Heart right ventricle (tissue), 16 donors: ENCODE measurements around the gene CNOT4. TPM values are rescaled to one million over a fixed set of nuclear protein-coding genes. Genes with fewer than 3 reads are reported as not detected.

ENCODE experiments used
- ATAC-seq, 8 donors: fragments of 200-7000 bp; cut with Tn5 transposase; one replicate each; pipeline ENCODE4 v1.9.1; 2020; ENCODE audit warnings: mild to moderate bottlenecking in 8 of 8, moderate library complexity in 8 of 8, moderate number of reproducible peaks in 1 of 8
- DNase-seq, 2 donors: peaks; one replicate each; pipeline ENCODE4 v3.0.0-alpha.2; 2020
- H3K27ac ChIP-seq, 10 donors: fragments of 200-600 bp; sonication (generic) in 2 of 10; one replicate each; pipeline versions ENCODE4 v1.5.0 to v1.8.0; 2020 to 2022; ENCODE audit warnings: mild to moderate bottlenecking in 3 of 10
- H3K27me3 ChIP-seq, 7 donors: fragments of 200-600 bp; one replicate each; pipeline ENCODE4 v1.8.0; 2021 to 2022; ENCODE audit warnings: mild to moderate bottlenecking in 2 of 7
- H3K36me3 ChIP-seq, 9 donors: fragments of 200-600 bp; sonication (generic) in 1 of 9; one replicate each; pipeline versions ENCODE4 v1.5.0 to v1.8.0; 2020 to 2022; ENCODE audit warnings: mild to moderate bottlenecking in 2 of 9
- H3K4me1 ChIP-seq, 9 donors: fragments of 200-600 bp; sonication (generic) in 1 of 9; one replicate each; pipeline versions ENCODE4 v1.5.0 to v1.8.0; 2020 to 2022; ENCODE audit warnings: mild to moderate bottlenecking in 4 of 9
- H3K4me3 ChIP-seq, 10 donors: fragments of 200-600 bp; sonication (generic) in 2 of 10; one replicate each; pipeline versions ENCODE4 v1.5.0 to v1.8.0; 2020 to 2022; ENCODE audit warnings: mild to moderate bottlenecking in 7 of 10, moderate library complexity in 2 of 10
- H3K9me3 ChIP-seq, 11 donors: fragments of 200-600 bp in 10 of 11; sonication (generic) in 2 of 11; one replicate each; pipeline versions ENCODE4 v1.5.0 to v1.8.0; 2013 to 2022; ENCODE audit warnings: mild to moderate bottlenecking in 2 of 11, control low read depth in 1 of 11, moderate library complexity in 1 of 11
- WGBS, 2 donors: extraction: QIAGEN DNeasy Blood & Tissue Kit; methylation state at CpG; one replicate each; pipeline ENCODE4 v1.1.7; 2013; ENCODE audit warnings: inconsistent platforms in 1 of 2; 5-methylcytosine and 5-hydroxymethylcytosine counted together
- intact Hi-C, 10 donors: fragments of 100-400 bp; cut with DNase I; formaldehyde crosslinking; loops; one replicate each; pipeline versions ENCODE4 v1.11.1 to v1.14.2; 2022
- polyA plus RNA-seq, 2 donors: library from polyadenylated mRNA; stranded (reverse); fragments of 200-250 nt; gene quantifications; one replicate each; pipeline ENCODE4 v1.2.3, GENCODE V29; 2013
- total RNA-seq, 10 donors: library from RNA; stranded (reverse); fragmentation: NEBNext Ultra II Directional in 3 of 10; extraction: Animal tissue kit (Norgen Biotek cat#: 25700) in 3 of 10; gene quantifications; one replicate each; pipeline versions ENCODE4 v1.2.1 to v1.2.4, GENCODE V29; 2021 to 2023
- TF ChIP-seq, protein P1 (sequence below), 9 donors: fragments of 200-600 bp; sonication (generic) in 2 of 9; IDR thresholded peaks; one replicate each; pipeline versions ENCODE4 v1.5.0 to v1.8.0; 2021 to 2022; ENCODE audit warnings: antibody characterized with exemption in 9 of 9, mild to moderate bottlenecking in 5 of 9, moderate library complexity in 1 of 9
- donor health status: Arrhythmogenic right ventricular cardiomyopathy.
- donor health status: ischemic (EF 13 %, LVEDD 7.1; RV severe dilation, severe dysfunction).
- donor health status: healthy with polysubstance abuse.
- donor health status: DM: no; HTN: yes; CAD: no.
- donor health status: DM: no; HTN: no; CAD: no.
- donor health status: ischemic (EF 25% LVEDD 6.9; RV normal size, moderate dysfunction).
- donor health status: ischemic (EF 25% LVEDD 5.7; RV mildly dilated, moderate dysfunction).
- donor health status: healthy.
- donor health status: DM: yes; HTN: yes; CAD: no.
- donor health status: Ischemic cardiomyopathy.
- donor health status: ischemic (EF 35%, LVEDD 5.7; RV mildly dilated, moderate dysfunction).
- donor health status: nonischemic (EF 11% LVEDD 7.7; RV severe dilation, severe dysfunction).
- donor health status: DM: yes; HTN: yes; CAD: no.
- donor health status: PGD.
- donor health status: ischemic (EF 29% LVEDD 5.4; RV normal size, mild dysfunction).
- donor health status: nonischemic (EF 23%, LVEDD 6.1; RV moderate dilation, normal function).

CNOT4 gene
- total and polyA plus RNA-seq, 12 donors = 5.2 to 31.7 (median 27.0) TPM

DNA sequence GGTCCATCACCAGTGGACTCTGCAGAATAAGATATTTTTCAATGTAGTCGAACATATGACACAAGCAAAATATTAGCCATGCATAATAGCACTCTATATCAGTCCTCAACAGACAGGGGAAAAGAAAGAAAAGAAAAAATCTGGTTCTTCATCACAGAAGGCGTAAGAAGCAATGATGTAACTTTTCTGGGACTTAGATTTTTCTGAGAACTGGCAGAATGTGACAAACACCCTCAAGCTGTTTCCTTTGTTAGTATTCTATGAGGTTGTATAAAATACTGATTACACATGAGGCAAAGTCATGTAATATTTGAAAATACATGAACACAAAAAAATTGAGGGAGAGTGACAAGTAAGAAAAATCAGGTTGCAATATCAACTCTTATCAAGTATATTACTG, 84.9 kb downstream of the CNOT4 start:
- Histone ChIP-seq H3K27me3 (no peaks in the 10 kb centered on the region), H3K4me1 (peaks cover 0 to 26% (median 6%) of the 10 kb centered on the region in 9 donors), H3K27ac (no peak overlapping the region), H3K9me3 (no peaks in the 10 kb centered on the region), H3K36me3 (peaks cover 0 to 20% (median 0%) of the 10 kb centered on the region in 9 donors), H3K4me3 (no peak overlapping the region)
- 83 to 85% methylated on average over 2 of the region's 2 CpGs for WGBS, 2 donors
- DNase-seq (no peak), ATAC-seq (no peak)
- TF ChIP-seq, protein P1, sequence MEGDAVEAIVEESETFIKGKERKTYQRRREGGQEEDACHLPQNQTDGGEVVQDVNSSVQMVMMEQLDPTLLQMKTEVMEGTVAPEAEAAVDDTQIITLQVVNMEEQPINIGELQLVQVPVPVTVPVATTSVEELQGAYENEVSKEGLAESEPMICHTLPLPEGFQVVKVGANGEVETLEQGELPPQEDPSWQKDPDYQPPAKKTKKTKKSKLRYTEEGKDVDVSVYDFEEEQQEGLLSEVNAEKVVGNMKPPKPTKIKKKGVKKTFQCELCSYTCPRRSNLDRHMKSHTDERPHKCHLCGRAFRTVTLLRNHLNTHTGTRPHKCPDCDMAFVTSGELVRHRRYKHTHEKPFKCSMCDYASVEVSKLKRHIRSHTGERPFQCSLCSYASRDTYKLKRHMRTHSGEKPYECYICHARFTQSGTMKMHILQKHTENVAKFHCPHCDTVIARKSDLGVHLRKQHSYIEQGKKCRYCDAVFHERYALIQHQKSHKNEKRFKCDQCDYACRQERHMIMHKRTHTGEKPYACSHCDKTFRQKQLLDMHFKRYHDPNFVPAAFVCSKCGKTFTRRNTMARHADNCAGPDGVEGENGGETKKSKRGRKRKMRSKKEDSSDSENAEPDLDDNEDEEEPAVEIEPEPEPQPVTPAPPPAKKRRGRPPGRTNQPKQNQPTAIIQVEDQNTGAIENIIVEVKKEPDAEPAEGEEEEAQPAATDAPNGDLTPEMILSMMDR (IDR thresholded peaks at IDR 0.05) = no peak
- intact Hi-C loops = no loop called here

DNA sequence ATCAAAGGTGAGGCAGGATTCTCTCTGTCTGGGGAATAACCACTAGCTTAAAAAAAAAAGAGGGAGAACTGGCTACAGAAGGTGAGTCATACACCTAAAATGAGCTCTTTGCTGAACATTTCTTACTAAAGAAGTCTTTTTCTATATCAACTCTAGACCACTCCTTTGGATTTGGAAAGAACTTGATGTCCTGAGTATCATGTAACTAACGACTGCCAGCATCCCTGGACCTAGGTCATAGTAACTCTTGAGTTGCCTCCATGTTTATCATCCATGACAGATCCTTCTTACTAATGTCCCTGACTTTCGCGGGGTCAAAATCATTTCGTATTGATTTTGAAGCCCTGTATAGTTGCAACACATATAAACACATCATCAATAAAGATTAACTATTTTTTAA, 89.1 kb downstream of the CNOT4 start:
- DNase-seq = no peak
- Histone ChIP-seq H3K4me1 (peaks cover 0 to 8% (median 0%) of the 10 kb centered on the region in 9 donors), H3K27ac (no peak overlapping the region), H3K27me3 (no peaks in the 10 kb centered on the region), H3K9me3 (no peaks in the 10 kb centered on the region), H3K4me3 (no peak overlapping the region), H3K36me3 (peaks cover 0 to 47% (median 0%) of the 10 kb centered on the region in 9 donors)
- intact Hi-C loops = no loop called here
- ATAC-seq = peak in 1 of 8 donors; percentile 25
- WGBS, 2 donors = 89 to 90% methylated on average over 4 of the region's 4 CpGs
- TF ChIP-seq, protein P1 (IDR thresholded peaks at IDR 0.05) = no peak

DNA sequence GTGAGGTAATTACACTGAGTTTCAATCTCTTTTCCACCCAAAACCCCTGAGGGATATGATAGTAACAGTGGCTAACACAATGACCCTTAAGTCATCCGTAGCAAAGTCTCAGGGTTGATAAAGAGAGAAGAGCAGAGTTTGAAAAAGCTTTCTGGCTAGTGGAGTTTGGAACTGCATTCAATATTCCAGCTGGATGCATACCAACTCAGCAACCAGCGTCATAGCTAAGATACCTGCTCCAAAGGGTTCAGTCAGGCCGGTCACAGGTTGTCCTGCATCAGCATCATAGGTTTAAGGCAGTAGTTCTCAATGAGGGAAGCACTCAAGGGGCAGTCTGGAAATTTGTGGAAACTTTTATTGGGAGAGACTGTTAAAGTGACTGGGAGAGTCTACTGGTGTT, 93.5 kb downstream of the CNOT4 start:
- WGBS, 2 donors = 87% methylated on average over 3 of the region's 3 CpGs
- intact Hi-C loops = loop anchor here in 2 of 10 donors (10.0 kb wide), 2 partner anchors 88 to 132 kb away; no protein-coding TSS in a partner anchor
- peaks cover 0 to 56% (median 0%) of the 10 kb centered on the region in 9 donors for H3K36me3 ChIP-seq

DNA sequence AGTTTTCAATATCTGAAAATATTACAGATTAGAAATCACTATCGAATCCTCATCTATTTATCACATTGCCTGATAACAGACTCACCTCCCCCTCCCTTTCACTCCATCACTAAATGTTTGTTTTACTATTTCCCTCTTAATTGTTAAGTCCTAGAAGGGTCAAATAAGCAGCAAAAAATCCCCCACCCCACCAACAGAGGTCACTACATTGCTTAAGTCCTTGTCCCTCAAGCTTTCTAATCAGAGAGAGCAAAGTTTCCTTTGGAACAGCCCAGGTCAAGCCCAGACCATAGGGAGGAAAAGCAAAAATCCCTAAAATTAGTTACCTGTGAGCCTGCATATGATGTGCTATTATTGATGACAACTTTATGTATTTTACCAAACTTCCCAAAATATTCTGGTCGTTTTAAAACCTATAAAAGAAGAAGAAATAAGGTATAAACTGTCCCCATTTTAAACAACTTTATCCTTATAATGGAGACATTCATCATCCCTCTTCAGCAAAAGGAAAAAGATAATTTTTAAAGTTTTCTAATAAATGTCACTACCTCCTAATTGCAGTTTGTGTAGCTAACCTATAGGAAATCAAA, 95.0 kb downstream of the CNOT4 start:
- DNase-seq = peak in 1 of 2 donors; percentile 10
- intact Hi-C loops = loop anchor here in 2 of 10 donors (10.0 kb wide), 2 partner anchors 90 to 130 kb away; no protein-coding TSS in a partner anchor
- no peak for ATAC-seq
- H3K4me3 ChIP-seq = no peak overlapping the region
- no peaks in the 10 kb centered on the region for H3K9me3 ChIP-seq
- TF ChIP-seq, protein P1 (IDR thresholded peaks at IDR 0.05) = peak in 7 of 9 donors; percentile 24 to 57 (median 45)
- no peaks in the 10 kb centered on the region for H3K27me3 ChIP-seq
- no peak overlapping the region for H3K27ac ChIP-seq
- WGBS, 2 donors = 82 to 85% methylated on average over 2 of the region's 2 CpGs
- H3K4me1 ChIP-seq = no peaks in the 10 kb centered on the region
- H3K36me3 ChIP-seq = peaks cover 0 to 55% (median 0%) of the 10 kb centered on the region in 9 donors

More for the DNA sequence above, 93.5 kb downstream of the CNOT4 start:
- no peak for ATAC-seq
- no peaks in the 10 kb centered on the region for H3K4me1 ChIP-seq
- TF ChIP-seq, protein P1 (IDR thresholded peaks at IDR 0.05) = no peak
- no peaks in the 10 kb centered on the region for H3K9me3 ChIP-seq
- DNase-seq = no peak
- no peak overlapping the region for H3K4me3 ChIP-seq
- no peaks in the 10 kb centered on the region for H3K27me3 ChIP-seq
- no peak overlapping the region for H3K27ac ChIP-seq
